GM12878 (cell line): ENCODE data around the gene CHD1L. TPM values are rescaled to one million over a fixed set of nuclear protein-coding genes. Genes with fewer than 3 reads are reported as not detected.

ENCODE experiments used
- ATAC-seq: fragments of 200-7000 bp; cut with Tn5 transposase; 3 replicates; pipeline ENCODE4 v1.9.1; 2020; ENCODE audit warnings: mild to moderate bottlenecking, moderate library complexity
- BruUV-seq: library from RNA; stranded (reverse); fragments of 400-500 nt; replicated peaks from 2 replicates; lab custom pipeline; 2021; lab: Mats Ljungman, UMichigan
- CTCF ChIA-PET: fragments of 300-600 bp; sonication (Branson Sonifier 250); formaldehyde crosslinking; extraction: SDS; loops from one replicate; lab custom pipeline; 2021; ENCODE audit warnings: inconsistent platforms; lab: Yijun Ruan, JAX
- POLR2A ChIA-PET: fragments of 350-600 bp; formaldehyde crosslinking; extraction: SDS; loops from one replicate; lab custom pipeline; 2021; ENCODE audit warnings: inconsistent platforms; lab: Charles Lee
- RAD21 ChIA-PET: fragments of 300-600 bp; sonication (Branson Sonifier 250); formaldehyde crosslinking; loops from one replicate; lab custom pipeline; 2023; ENCODE audit warnings: antibody characterized with exemption; ENCODE audit not compliant: unreplicated experiment; lab: Charles Lee
- SMC1A ChIA-PET: fragments of 300-600 bp; sonication (Branson Sonifier 250); formaldehyde crosslinking; loops from one replicate; lab custom pipeline; 2023; ENCODE audit not compliant: unreplicated experiment, uncharacterized antibody; lab: Charles Lee
- DNase-seq: peaks from one replicate; pipeline ENCODE4 v3.0.0-alpha.2; 2011; ENCODE audit warnings: low read depth, low spot score
- FAIRE-seq: peaks from 3 replicates; lab custom pipeline; 2011; peaks lifted over from hg19 to GRCh38; lab: Jason Lieb, UNC
- H2AFZ ChIP-seq: 2 replicates; pipeline ENCODE4 v1.6.0; 2011; ENCODE audit warnings: low read depth, low read length, control low read depth; ENCODE audit not compliant: control insufficient read depth
- H3K27ac ChIP-seq: 2 replicates; pipeline ENCODE4 v1.5.1; 2011; ENCODE audit warnings: control low read depth; ENCODE audit not compliant: control insufficient read depth, insufficient read depth
- H3K27me3 ChIP-seq, 2 experiments: replicated peaks in 1 of 2; 2 replicates each; pipeline versions ENCODE4 v1.6.0 to v1.6.1; 2011; ENCODE audit warnings: low read length in 1 of 2; ENCODE audit not compliant: control insufficient read depth in 2 of 2, insufficient read depth in 2 of 2
- H3K36me3 ChIP-seq, 2 experiments: 2 replicates each; pipeline ENCODE4 v1.5.1; 2011; ENCODE audit warnings: low read length in 1 of 2; ENCODE audit not compliant: control insufficient read depth in 2 of 2, insufficient read depth in 2 of 2
- H3K4me1 ChIP-seq: 2 replicates; pipeline ENCODE4 v1.6.1; 2011; ENCODE audit warnings: mild to moderate bottlenecking, low read length, moderate library complexity, mixed read lengths; ENCODE audit not compliant: control insufficient read depth, insufficient read depth
- H3K4me2 ChIP-seq: 2 replicates; pipeline ENCODE4 v1.6.0; 2011; ENCODE audit warnings: control low read depth; ENCODE audit not compliant: control insufficient read depth, insufficient read depth
- H3K4me3 ChIP-seq: fragments of 200-600 bp; sonication (generic); 2 replicates; pipeline ENCODE4 v1.5.1; 2016
- H3K79me2 ChIP-seq: 2 replicates; pipeline ENCODE4 v1.6.0; 2011; ENCODE audit warnings: low read length; ENCODE audit not compliant: control insufficient read depth, insufficient read depth
- H3K9ac ChIP-seq: 2 replicates; pipeline ENCODE4 v1.8.0; 2011; ENCODE audit warnings: low read length, control low read depth, mixed read lengths; ENCODE audit not compliant: control insufficient read depth, insufficient read depth
- H3K9me3 ChIP-seq: replicated peaks from 3 replicates; pipeline ENCODE4 v1.5.1; 2011; ENCODE audit warnings: mild to moderate bottlenecking, low read length; ENCODE audit not compliant: control insufficient read depth, insufficient read depth
- H4K20me1 ChIP-seq: 2 replicates; pipeline ENCODE4 v1.6.0; 2011; ENCODE audit not compliant: control insufficient read depth, insufficient read depth
- BHLHE40 ChIP-seq, 2 experiments: fragments of 450-650 bp in 1 of 2; IDR thresholded peaks; 2 replicates each; pipeline ENCODE4 v1.6.1; 2011 to 2017; ENCODE audit warnings: low read depth in 2 of 2, borderline replicate concordance in 1 of 2, improper control_type of control experiment in 1 of 2, low read length in 1 of 2, mild to moderate bottlenecking in 1 of 2
- CHD4 ChIP-seq: fragments of 200-600 bp; sonication (generic); IDR thresholded peaks from 2 replicates; pipeline ENCODE4 v1.6.1; 2016; ENCODE audit warnings: mild to moderate bottlenecking
- FOS ChIP-seq: IDR thresholded peaks from 3 replicates; pipeline ENCODE4 v1.6.1; 2011; ENCODE audit warnings: borderline replicate concordance; ENCODE audit not compliant: insufficient read length; ENCODE audit errors: extremely low read depth
- IKZF2 ChIP-seq, 2 experiments: fragments of 450-650 bp; IDR thresholded peaks; 2 replicates each; pipeline ENCODE4 v1.6.1; 2017; ENCODE audit warnings: mild to moderate bottlenecking in 2 of 2, moderate library complexity in 2 of 2
- LARP7 ChIP-seq: fragments of 450-650 bp; IDR thresholded peaks from 2 replicates; pipeline ENCODE4 v1.6.1; 2017; ENCODE audit warnings: mild to moderate bottlenecking
- REST ChIP-seq: IDR thresholded peaks from 2 replicates; pipeline ENCODE4 v1.6.1; 2012; ENCODE audit warnings: mild to moderate bottlenecking, low read depth, low read length
- STAT3 ChIP-seq: IDR thresholded peaks from 2 replicates; pipeline ENCODE4 v1.6.1; 2011; ENCODE audit warnings: low read depth, low read length, improper control_type of control experiment
- ZNF217 ChIP-seq: fragments of 450-650 bp; IDR thresholded peaks from 2 replicates; pipeline ENCODE4 v1.6.1; 2017; ENCODE audit warnings: antibody characterized with exemption, mild to moderate bottlenecking
- ZNF687 ChIP-seq: fragments of 450-650 bp; IDR thresholded peaks from 2 replicates; pipeline ENCODE4 v1.6.1; 2017; ENCODE audit warnings: mild to moderate bottlenecking, moderate library complexity
- WGBS: methylation state at CpG from one replicate; pipeline ENCODE4 v1.1.6; 2016; ENCODE audit warnings: low lambda C conversion rate; ENCODE audit not compliant: insufficient replicate concordance, insufficient coverage; ENCODE audit errors: missing lambda C conversion rate; 5-methylcytosine and 5-hydroxymethylcytosine counted together
- in situ Hi-C: fragments of 300-500 bp; cut with MboI; formaldehyde crosslinking; loops from 9 replicates; pipeline ENCODE4 v1.14.3; 2018; ENCODE audit warnings: mixed read lengths
- intact Hi-C: fragments of 100-400 bp; cut with micrococcal nuclease; formaldehyde crosslinking; loops from one replicate; pipeline ENCODE4 v1.14.2; 2022; ENCODE audit not compliant: unreplicated experiment
- polyA plus RNA-seq, 11 experiments: library from polyadenylated mRNA; depleted of rRNA in 4 of 11; unstranded in 6 of 11; stranded (reverse) in 5 of 11; fragments of >200 nt; fragmentation: Nextera tagmentation in 4 of 11; fragmentation: Illumina TruSeq in 1 of 11; extraction: Ambion mirVana in 4 of 11; extraction: Trizol in 1 of 11; gene quantifications; 1 replicate in 1 of 11; 2 replicates in 10 of 11; pipeline versions ENCODE4 v1.2.1 to v1.2.3, GENCODE V29; 2011 to 2016; ENCODE audit warnings: inconsistent platforms in 2 of 11, missing spikeins in 2 of 11, low read depth in 1 of 11
- total RNA-seq, 4 experiments: library from RNA; depleted of rRNA in 3 of 4; stranded (reverse); fragments of >200 nt in 3 of 4; fragmentation: Illumina TruSeq in 1 of 4; extraction: Trizol in 1 of 4; gene quantifications; 2 replicates each; pipeline versions ENCODE4 v1.2.1 to v1.2.3, GENCODE V29; 2013 to 2021

Gene CHD1L
- total and polyA plus RNA-seq, 10 of the 15 experiments (the other 5 are each of a cell fraction or from before 2014, with no cell fraction given) = 21.2 to 54.2 (median 44.5) TPM

GRCh38 chr1:147201276-147201675 lies 41.2 kb upstream of the CHD1L start:
- Histone ChIP-seq H2AFZ (no peak overlapping the region), H3K36me3 (no peaks in the 10 kb centered on the region), H3K4me3 (no peak overlapping the region), H3K79me2 (no peaks in the 10 kb centered on the region), H3K4me1 (no peaks in the 10 kb centered on the region), H3K9ac (no peak overlapping the region), H3K27ac (no peak overlapping the region), H4K20me1 (no peaks in the 10 kb centered on the region), H3K27me3 (no peaks in the 10 kb centered on the region), H3K9me3 (no peaks in the 10 kb centered on the region; the same call in 2 of the 3 replicates), H3K4me2 (no peak overlapping the region)
- SMC1A ChIA-PET = interaction anchor here (1.4 kb wide), 1 partner anchor 32 kb away, joined by 3 read pairs; no protein-coding TSS in a partner anchor
- RAD21 ChIA-PET = no interaction called here
- TF ChIP-seq ZNF687 = no peak
- no peak for TF ChIP-seq FOS
- no peak for TF ChIP-seq CHD4
- no peak for TF ChIP-seq ZNF217
- TF ChIP-seq BHLHE40 (IDR thresholded peaks at IDR 0.05; ENCODE audit: borderline replicate concordance in 1 of 2, low read depth in 2 of 2, low read length in 1 of 2) = no peak
- no peak for TF ChIP-seq IKZF2 (IDR thresholded peaks at IDR 0.05)
- no peak for TF ChIP-seq LARP7
- no peak for TF ChIP-seq REST
- no peak for TF ChIP-seq STAT3
- POLR2A ChIA-PET = no interaction called here
- no peak for DNase-seq
- no TSS peak for BruUV-seq
- FAIRE-seq = no peak
- CTCF ChIA-PET = no interaction called here
- intact Hi-C loops (no loop called here), in situ Hi-C loops (no loop called here)
- 60% methylated on average over 4 of the region's 4 CpGs for WGBS
- no peak for ATAC-seq
